ENCODE data around the gene ATP6V1C2.
A peak's percentile ranks its signal among the peaks of the same experiment; 100 is the strongest.

Gene ATP6V1C2

DNA sequence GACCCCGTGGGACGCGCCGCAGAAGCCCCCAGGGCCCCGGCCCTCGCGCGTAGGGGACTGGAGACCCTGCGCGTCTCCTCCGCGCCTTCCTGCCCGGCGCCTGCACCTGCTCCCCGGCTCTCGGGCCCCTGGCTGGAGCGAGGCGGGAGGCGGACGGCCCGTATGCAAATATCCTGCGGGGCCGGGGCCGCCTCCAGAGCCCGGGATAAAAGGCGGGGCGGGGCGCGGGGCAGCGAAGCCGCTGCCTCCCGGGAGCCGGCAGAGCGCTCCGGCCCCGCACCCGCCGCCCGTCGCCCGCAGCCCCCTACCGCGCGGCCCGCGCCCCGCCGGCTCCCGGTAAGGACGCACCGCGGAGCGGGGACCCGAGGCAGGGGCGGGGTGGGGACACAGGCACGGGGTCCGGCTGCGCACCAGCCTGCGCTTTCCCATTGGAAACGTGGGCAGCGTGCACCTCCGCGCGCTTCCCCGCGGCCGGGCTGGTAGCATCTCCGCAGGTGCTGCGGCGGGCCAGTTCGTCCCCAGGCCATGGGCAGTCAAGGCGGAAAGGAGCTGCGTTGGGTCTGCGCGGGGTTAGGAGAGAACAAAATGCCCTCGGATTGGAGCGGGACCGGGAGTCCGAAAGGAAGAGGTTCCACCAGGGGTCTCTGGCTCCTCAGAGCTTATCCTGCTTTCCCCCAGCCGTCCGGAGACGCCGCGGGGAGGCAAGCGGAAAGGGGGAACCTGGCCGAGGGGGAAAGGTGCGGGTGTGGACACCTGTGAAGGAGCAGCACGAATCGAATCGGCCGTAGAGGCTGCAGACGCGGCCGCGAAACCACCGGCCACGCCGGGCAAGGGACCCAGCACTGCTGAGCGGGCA, at the start of gene ATP6V1C2:
TSS of gene ATP6V1C2 (plus strand) at position 235 of the 856 bp plus-strand sequence. CDS start 1,220 bp downstream, outside the sequence.
- no peak for DNase-seq (ENCODE audit: extremely low read depth, low read depth)
- peak within 1 kb of the TSS; percentile 32 for H3K4me3 ChIP-seq (replicated peaks; ENCODE audit: low read depth, low read length)
- no peak for TF ChIP-seq CTCF (IDR thresholded peaks at IDR 0.05; ENCODE audit: low read depth, low read length, missing control alignments)

- H3K4me3 ChIP-seq (replicated peaks; ENCODE audit: low read depth, low read length) = no peak overlapping the region
- DNase-seq (ENCODE audit: extremely low read depth, low read depth) = no peak
- no peak for TF ChIP-seq CTCF (IDR thresholded peaks at IDR 0.05; ENCODE audit: low read depth, low read length, missing control alignments)
These were observed 46.3 kb upstream of the ATP6V1C2 start for GRCh38 chr2:10675131-10675530.

DNA sequence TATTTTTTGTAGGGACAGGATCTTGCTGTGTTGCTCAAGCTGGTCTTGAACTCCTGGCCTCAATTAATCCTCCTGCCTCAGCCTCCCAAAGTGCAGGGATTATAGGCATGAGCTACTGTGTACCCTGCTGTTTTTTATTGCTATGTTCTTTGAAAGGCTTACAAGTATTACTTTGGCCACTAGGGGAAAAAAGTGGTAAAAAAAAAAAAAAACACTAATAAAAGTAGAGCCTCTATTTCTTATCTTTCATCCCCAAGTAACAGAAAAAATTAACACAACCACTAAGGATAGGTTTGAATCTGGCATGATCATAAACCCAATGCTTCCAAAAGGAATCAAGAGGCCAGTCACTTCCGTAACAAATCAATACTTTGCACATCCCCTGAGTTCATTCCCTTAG, 43.2 kb upstream of the ATP6V1C2 start:
- DNase-seq (ENCODE audit: extremely low read depth, low read depth) = no peak
- H3K4me3 ChIP-seq (replicated peaks; ENCODE audit: low read depth, low read length) = no peak overlapping the region
- TF ChIP-seq CTCF (IDR thresholded peaks at IDR 0.05; ENCODE audit: low read depth, low read length, missing control alignments) = peak; percentile 16

- H3K4me3 ChIP-seq (replicated peaks; ENCODE audit: low read depth, low read length) = no peak overlapping the region
- no peak for DNase-seq (ENCODE audit: extremely low read depth, low read depth)
- TF ChIP-seq CTCF (IDR thresholded peaks at IDR 0.05; ENCODE audit: low read depth, low read length, missing control alignments) = no peak
These were observed 41.2 kb upstream of the ATP6V1C2 start for GRCh38 chr2:10680214-10680613.

- DNase-seq (ENCODE audit: extremely low read depth, low read depth) = no peak
- H3K4me3 ChIP-seq (replicated peaks; ENCODE audit: low read depth, low read length) = no peak overlapping the region
- no peak for TF ChIP-seq CTCF (IDR thresholded peaks at IDR 0.05; ENCODE audit: low read depth, low read length, missing control alignments)
These were observed 40.5 kb upstream of the ATP6V1C2 start for GRCh38 chr2:10680957-10681356.

DNA sequence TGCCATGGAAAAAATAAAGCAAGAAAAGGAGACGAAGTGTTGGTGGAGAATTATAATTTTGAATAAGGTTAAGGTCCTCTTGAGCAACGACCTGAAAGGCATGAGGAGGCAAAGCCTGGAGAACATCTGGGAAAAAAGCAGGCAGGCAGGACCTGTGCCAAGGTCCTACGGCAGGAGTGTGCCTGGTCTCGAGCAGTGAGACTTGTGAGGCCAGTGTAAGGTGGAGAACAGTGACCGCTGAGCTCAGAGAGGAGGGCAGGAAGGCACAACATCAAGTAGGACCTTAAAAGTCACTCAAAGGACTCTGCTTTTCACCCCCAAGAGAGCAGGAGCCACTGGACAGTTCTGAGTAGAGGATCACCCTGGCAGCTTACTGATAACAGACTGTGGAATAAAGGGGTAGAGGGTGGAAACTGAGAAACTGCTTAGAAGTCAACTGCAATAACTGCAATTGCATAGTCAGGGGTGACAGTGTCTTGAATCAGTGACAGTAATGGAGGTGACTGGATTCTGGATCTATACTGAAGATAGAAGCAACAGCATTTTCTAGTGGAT, 35.2 kb upstream of the ATP6V1C2 start:
- no peak for DNase-seq (ENCODE audit: extremely low read depth, low read depth)
- TF ChIP-seq CTCF (IDR thresholded peaks at IDR 0.05; ENCODE audit: low read depth, low read length, missing control alignments) = no peak
- no peak overlapping the region for H3K4me3 ChIP-seq (replicated peaks; ENCODE audit: low read depth, low read length)

All from HFF-Myc (cell line).